B cell (primary cell): ENCODE measurements around the gene PADI3.

Experiments
- CTCF ChIP-seq: fragments of 200-600 bp; IDR thresholded peaks from one replicate; pipeline ENCODE4 v1.8.0; 2022; ENCODE audit warnings: antibody characterized with exemption, mild to moderate bottlenecking
- EZH2 ChIP-seq: IDR thresholded peaks from 2 replicates; pipeline ENCODE4 v1.6.1; 2012; ENCODE audit warnings: borderline replicate concordance, low read depth, mild to moderate bottlenecking, moderate library complexity, low read length; ENCODE audit not compliant: insufficient read depth, poor library complexity, severe bottlenecking

GRCh38 chr1:17246971-17247370 is 1.9 kb upstream of the PADI3 start:
- TF ChIP-seq CTCF (no peak), EZH2 (no peak)
